HEK293 (cell line): ENCODE measurements around the gene DACH2.

Experiments used
- ZNF416 ChIP-seq: fragments of 450-650 bp; formaldehyde crosslinking; IDR thresholded peaks from 2 replicates; pipeline ENCODE4 v1.5.1; 2016; ENCODE audit warnings: missing biosample characterization, missing genetic modification characterization
- ZNF785 ChIP-seq: fragments of 450-650 bp; formaldehyde crosslinking; IDR thresholded peaks from 2 replicates; pipeline ENCODE4 v1.5.1; 2016; ENCODE audit warnings: missing biosample characterization, missing genetic modification characterization
- TF ChIP-seq, protein P1 (sequence below): fragments of 450-650 bp; formaldehyde crosslinking; IDR thresholded peaks from 2 replicates; pipeline ENCODE4 v1.5.1; 2016; ENCODE audit warnings: missing biosample characterization, missing genetic modification characterization

GRCh38 chrX:86845101-86845500, 696.9 kb downstream of the DACH2 start:
- TF ChIP-seq ZNF785 = no peak
- TF ChIP-seq, protein P1, sequence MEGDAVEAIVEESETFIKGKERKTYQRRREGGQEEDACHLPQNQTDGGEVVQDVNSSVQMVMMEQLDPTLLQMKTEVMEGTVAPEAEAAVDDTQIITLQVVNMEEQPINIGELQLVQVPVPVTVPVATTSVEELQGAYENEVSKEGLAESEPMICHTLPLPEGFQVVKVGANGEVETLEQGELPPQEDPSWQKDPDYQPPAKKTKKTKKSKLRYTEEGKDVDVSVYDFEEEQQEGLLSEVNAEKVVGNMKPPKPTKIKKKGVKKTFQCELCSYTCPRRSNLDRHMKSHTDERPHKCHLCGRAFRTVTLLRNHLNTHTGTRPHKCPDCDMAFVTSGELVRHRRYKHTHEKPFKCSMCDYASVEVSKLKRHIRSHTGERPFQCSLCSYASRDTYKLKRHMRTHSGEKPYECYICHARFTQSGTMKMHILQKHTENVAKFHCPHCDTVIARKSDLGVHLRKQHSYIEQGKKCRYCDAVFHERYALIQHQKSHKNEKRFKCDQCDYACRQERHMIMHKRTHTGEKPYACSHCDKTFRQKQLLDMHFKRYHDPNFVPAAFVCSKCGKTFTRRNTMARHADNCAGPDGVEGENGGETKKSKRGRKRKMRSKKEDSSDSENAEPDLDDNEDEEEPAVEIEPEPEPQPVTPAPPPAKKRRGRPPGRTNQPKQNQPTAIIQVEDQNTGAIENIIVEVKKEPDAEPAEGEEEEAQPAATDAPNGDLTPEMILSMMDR (tag by site-specific recombination) = no peak
- TF ChIP-seq ZNF416 (tag by site-specific recombination) = no peak
